Measurements from ENCODE around the gene EFS. TPM values are rescaled to one million over a fixed set of nuclear protein-coding genes. Genes with fewer than 3 reads are reported as not detected.

The EFS gene
- total RNA-seq, 1 experiment from 2014 or later: not detected

DNA sequence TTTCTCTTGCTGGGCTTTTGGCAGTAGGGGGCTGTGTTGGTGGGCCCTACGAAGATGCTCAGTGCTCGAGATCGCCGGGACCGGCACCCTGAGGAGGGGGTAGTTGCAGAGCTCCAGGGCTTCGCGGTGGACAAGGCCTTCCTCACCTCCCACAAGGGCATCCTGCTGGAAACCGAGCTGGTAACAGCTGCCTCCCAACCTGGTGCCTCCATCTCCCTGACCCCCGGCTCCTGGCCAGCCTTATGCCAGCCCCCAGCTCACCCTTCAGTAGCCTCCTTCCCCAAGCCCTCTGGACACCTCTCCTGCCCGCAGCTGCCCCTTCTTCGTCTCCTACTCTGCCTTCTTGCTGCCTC lies 12.2 kb upstream of the EFS start:
- POLR2A ChIA-PET: no interaction called here
- no peak overlapping the region for H3K27ac Mint-ChIP-seq (ENCODE audit: low read depth, unreplicated experiment)
- no peaks in the 10 kb centered on the region for H3K4me1 Mint-ChIP-seq (ENCODE audit: insufficient read depth, unreplicated experiment)
- no peak for TF ChIP-seq CTCF (IDR thresholded peaks at IDR 0.05; ENCODE audit: unreplicated experiment)
- BruUV-seq (replicated peaks): no TSS peak
- DNase-seq (ENCODE audit: unreplicated experiment): no peak
- no peak overlapping the region for H3K4me3 Mint-ChIP-seq (ENCODE audit: unreplicated experiment)
- H3K36me3 Mint-ChIP-seq (ENCODE audit: insufficient read depth, unreplicated experiment): no peaks in the 10 kb centered on the region
- peaks cover 46% of the 10 kb centered on the region for H3K27me3 Mint-ChIP-seq (ENCODE audit: insufficient read depth, unreplicated experiment)
- CTCF ChIA-PET: interaction anchor here (0.6 to 1.4 kb wide), 4 partner anchors 9 to 120 kb away, joined by 3 to 4 read pairs (median 3); no protein-coding TSS in a partner anchor
- H3K9me3 Mint-ChIP-seq (ENCODE audit: unreplicated experiment): no peaks in the 10 kb centered on the region
- intact Hi-C loops (cut with micrococcal nuclease): no loop called here

- Mint-ChIP-seq H3K27ac (ENCODE audit: low read depth, unreplicated experiment) (no peak within 1 kb of the TSS), H3K4me1 (ENCODE audit: insufficient read depth, unreplicated experiment) (no peaks in the 10 kb centered on the region), H3K9me3 (ENCODE audit: unreplicated experiment) (no peaks in the 10 kb centered on the region), H3K4me3 (ENCODE audit: unreplicated experiment) (no peak within 1 kb of the TSS), H3K27me3 (ENCODE audit: insufficient read depth, unreplicated experiment) (peaks cover 46% of the 10 kb centered on the region), H3K36me3 (ENCODE audit: insufficient read depth, unreplicated experiment) (no peaks in the 10 kb centered on the region)
- CTCF ChIA-PET: interaction anchor here (0.6 to 1.4 kb wide), 8 partner anchors 9 to 1047 kb away, joined by 3 to 4 read pairs (median 3); no protein-coding TSS in a partner anchor
- intact Hi-C loops (cut with micrococcal nuclease): no loop called here
- no TSS peak for BruUV-seq (replicated peaks)
- no peak for DNase-seq (ENCODE audit: unreplicated experiment)
- POLR2A ChIA-PET: no interaction called here
- no peak for TF ChIP-seq CTCF (IDR thresholded peaks at IDR 0.05; ENCODE audit: unreplicated experiment)
Measured at GRCh38 chr14:23376482-23377197, 11.7 kb upstream of the EFS start, which contains the start of gene CMTM5. Gene CMTM5 (plus strand): TSS chr14:23377046. CDS start chr14:23377252, 206 bp downstream.

GRCh38 chr14:23375527-23376251 lies 10.7 kb upstream of the EFS start:
- no peak overlapping the region for H3K27ac Mint-ChIP-seq (ENCODE audit: low read depth, unreplicated experiment)
- ChIA-PET CTCF (interaction anchor here (0.6 to 1.7 kb wide), 9 partner anchors 10 to 1048 kb away, joined by 3 to 7 read pairs (median 3); no protein-coding TSS in a partner anchor), POLR2A (interaction anchor here (0.6 kb wide), 1 partner anchor 638 kb away, joined by 3 read pairs; no protein-coding TSS in a partner anchor)
- no peak overlapping the region for H3K4me3 Mint-ChIP-seq (ENCODE audit: unreplicated experiment)
- DNase-seq (ENCODE audit: unreplicated experiment): no peak
- H3K9me3 Mint-ChIP-seq (ENCODE audit: unreplicated experiment): no peaks in the 10 kb centered on the region
- intact Hi-C loops (cut with micrococcal nuclease): no loop called here
- no peaks in the 10 kb centered on the region for H3K4me1 Mint-ChIP-seq (ENCODE audit: insufficient read depth, unreplicated experiment)
- no peak for TF ChIP-seq CTCF (IDR thresholded peaks at IDR 0.05; ENCODE audit: unreplicated experiment)
- no TSS peak for BruUV-seq (replicated peaks)
- H3K36me3 Mint-ChIP-seq (ENCODE audit: insufficient read depth, unreplicated experiment): no peaks in the 10 kb centered on the region
- peaks cover 46% of the 10 kb centered on the region for H3K27me3 Mint-ChIP-seq (ENCODE audit: insufficient read depth, unreplicated experiment)

- CTCF ChIA-PET: interaction anchor here (0.6 to 0.8 kb wide), 3 partner anchors 46 to 380 kb away, joined by 4 to 5 read pairs (median 5); no protein-coding TSS in a partner anchor
- H3K4me3 Mint-ChIP-seq (ENCODE audit: unreplicated experiment): no peak overlapping the region
Measured at GRCh38 chr14:23373041-23373440, 8.1 kb upstream of the EFS start.

More at GRCh38 chr14:23373041-23373440, 8.1 kb upstream of the EFS start:
- Mint-ChIP-seq H3K4me1 (ENCODE audit: insufficient read depth, unreplicated experiment) (no peaks in the 10 kb centered on the region), H3K27me3 (ENCODE audit: insufficient read depth, unreplicated experiment) (peaks cover 33% of the 10 kb centered on the region), H3K9me3 (ENCODE audit: unreplicated experiment) (no peaks in the 10 kb centered on the region), H3K27ac (ENCODE audit: low read depth, unreplicated experiment) (no peak overlapping the region), H3K36me3 (ENCODE audit: insufficient read depth, unreplicated experiment) (no peaks in the 10 kb centered on the region)
- intact Hi-C loops (cut with micrococcal nuclease): no loop called here
- no TSS peak for BruUV-seq (replicated peaks)
- no peak for DNase-seq (ENCODE audit: unreplicated experiment)
- TF ChIP-seq CTCF (IDR thresholded peaks at IDR 0.05; ENCODE audit: unreplicated experiment): no peak
- POLR2A ChIA-PET: no interaction called here
